A673 (cell line): ENCODE measurements around the gene DDX20.

Experiments used
- CTCF ChIP-seq: fragments of 300-800, 200-600 bp; sonication (generic); conservative IDR thresholded peaks from 2 replicates; pipeline ENCODE4 v1.5.1; 2017; ENCODE audit warnings: low read depth, mild to moderate bottlenecking, antibody characterized with exemption, low read length, moderate library complexity, mixed read lengths
- EZH2 ChIP-seq: fragments of 200-600 bp; sonication (generic); IDR thresholded peaks from 2 replicates; pipeline ENCODE4 v1.6.1; 2017; ENCODE audit warnings: borderline replicate concordance, low read depth, mild to moderate bottlenecking, mixed read lengths, antibody characterized with exemption, low read length; ENCODE audit not compliant: poor library complexity, severe bottlenecking

DNA sequence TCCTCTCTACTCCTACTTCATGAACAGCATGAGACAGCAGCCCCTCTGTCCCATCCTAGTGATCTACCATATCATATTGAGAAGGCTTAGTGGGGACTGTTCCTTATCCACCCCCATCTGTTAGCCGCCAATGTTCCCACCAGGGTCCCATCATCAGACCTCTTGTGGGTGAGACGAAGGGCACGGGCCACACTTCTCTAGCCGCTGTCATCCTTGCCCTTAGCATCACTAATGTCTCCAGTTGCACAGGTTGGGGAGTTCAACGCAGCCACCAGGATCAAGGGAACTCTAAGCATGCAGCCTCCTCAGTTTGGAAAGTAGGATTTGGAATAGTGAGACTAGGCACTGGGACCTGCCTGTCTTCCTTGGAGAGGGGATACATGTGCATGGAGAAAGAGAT lies 36.6 kb upstream of the DDX20 start:
- TF ChIP-seq CTCF (no peak), EZH2 (no peak)
